NCI-H2107 treated with DMSO at 0.1 percent for 48 hours (cell line): Measurements from ENCODE around the gene TPSAB1.
"Not testable (repeated sequence)": the region's sequence is repeated elsewhere in the genome, so short reads cannot be mapped to it uniquely, and the experiment has no call there.

Source experiments
- DNase-seq: peaks from one replicate; lab custom pipeline; 2025; ENCODE audit not compliant: unreplicated experiment; lab: John Stamatoyannopoulos, UW

TPSAB1 gene

GRCh38 chr16:1223355-1224214, 16.9 kb upstream of the TPSAB1 start:
- no peak for DNase-seq

- DNase-seq = no peak
These were observed 15.9 kb upstream of the TPSAB1 start for GRCh38 chr16:1224558-1224957.

- no peak for DNase-seq
These were observed 15.5 kb upstream of the TPSAB1 start, which contains the start of gene TPSG1 for GRCh38 chr16:1225051-1225451. TPSG1 (minus strand) TSS chr16:1225268; CDS start chr16:1225252, 16 bp downstream.

GRCh38 chr16:1225728-1226311, 14.7 kb upstream of the TPSAB1 start:
- not testable (repeated sequence) for DNase-seq

- DNase-seq = not testable (repeated sequence)
These were observed 13.8 kb upstream of the TPSAB1 start for GRCh38 chr16:1226692-1227091.

GRCh38 chr16:1228227-1228626, 12.3 kb upstream of the TPSAB1 start:
- not testable (repeated sequence) for DNase-seq

GRCh38 chr16:1229476-1229875, 11.0 kb upstream of the TPSAB1 start:
- not testable (repeated sequence) for DNase-seq

- not testable (repeated sequence) for DNase-seq
These were observed 10.4 kb upstream of the TPSAB1 start, which contains the start of gene TPSB2 for GRCh38 chr16:1230084-1230470. TPSB2 (minus strand) TSS chr16:1230184; CDS start chr16:1229951, 233 bp downstream.

GRCh38 chr16:1230471-1231212, 9.9 kb upstream of the TPSAB1 start:
- DNase-seq = not testable (repeated sequence)

GRCh38 chr16:1231301-1231700, 9.2 kb upstream of the TPSAB1 start:
- not testable (repeated sequence) for DNase-seq

- DNase-seq = not testable (repeated sequence)
These were observed 8.3 kb upstream of the TPSAB1 start for GRCh38 chr16:1232049-1232748.

GRCh38 chr16:1236659-1237058, 3.8 kb upstream of the TPSAB1 start:
- not testable (repeated sequence) for DNase-seq

GRCh38 chr16:1237990-1238389, 2.5 kb upstream of the TPSAB1 start:
- DNase-seq = no peak

- not testable (repeated sequence) for DNase-seq
These were observed 1.6 kb upstream of the TPSAB1 start for GRCh38 chr16:1238909-1239308.

- not testable (repeated sequence) for DNase-seq
These were observed 930 bp upstream of the TPSAB1 start for GRCh38 chr16:1239575-1239974.

- not testable (repeated sequence) for DNase-seq
These were observed 576 bp downstream of the TPSAB1 start for GRCh38 chr16:1241081-1241480.

GRCh38 chr16:1243363-1243762, 2.9 kb downstream of the TPSAB1 start:
- not testable (repeated sequence) for DNase-seq

- not testable (repeated sequence) for DNase-seq
These were observed 3.7 kb downstream of the TPSAB1 start for GRCh38 chr16:1243907-1244850.

- DNase-seq = no peak
These were observed 4.4 kb downstream of the TPSAB1 start for GRCh38 chr16:1244881-1245280.
